Activated T-cell treated with anti-CD3 and anti-CD28 coated beads for 24 hours (primary cell): ENCODE data around the gene C14orf180.
"Not testable (repeated sequence)": the region's sequence is repeated elsewhere in the genome, so short reads cannot be mapped to it uniquely, and the experiment has no call there.

Experiments used
- DNase-seq: peaks from one replicate; pipeline ENCODE4 v3.0.0-alpha.2; 2020; ENCODE audit warnings: low read depth

The C14orf180 gene

GRCh38 chr14:104579939-104580338 lies 375 bp downstream of the C14orf180 start:
- not testable (repeated sequence) for DNase-seq

- DNase-seq: no peak
Measured at GRCh38 chr14:104580961-104581360, 1.4 kb downstream of the C14orf180 start.

GRCh38 chr14:104581521-104581920 lies 2.0 kb downstream of the C14orf180 start:
- DNase-seq: no peak

- no peak for DNase-seq
Measured at GRCh38 chr14:104582005-104582404, 2.4 kb downstream of the C14orf180 start.

GRCh38 chr14:104582662-104583061 lies 3.1 kb downstream of the C14orf180 start:
- no peak for DNase-seq

GRCh38 chr14:104583424-104584306 lies 4.1 kb downstream of the C14orf180 start:
- DNase-seq: no peak

GRCh38 chr14:104584557-104584956 lies 5.0 kb downstream of the C14orf180 start:
- DNase-seq: no peak

- DNase-seq: no peak
Measured at GRCh38 chr14:104585966-104586697, 6.6 kb downstream of the C14orf180 start.

- DNase-seq: no peak
Measured at GRCh38 chr14:104586832-104587620, 7.5 kb downstream of the C14orf180 start.

GRCh38 chr14:104587641-104588040 lies 8.1 kb downstream of the C14orf180 start:
- DNase-seq: no peak

GRCh38 chr14:104588066-104588857 lies 8.7 kb downstream of the C14orf180 start:
- no peak for DNase-seq

- no peak for DNase-seq
Measured at GRCh38 chr14:104589338-104590195, 10.0 kb downstream of the C14orf180 start.

- DNase-seq: no peak
Measured at GRCh38 chr14:104590240-104590965, 10.8 kb downstream of the C14orf180 start.

GRCh38 chr14:104591031-104591430 lies 11.5 kb downstream of the C14orf180 start:
- DNase-seq: no peak

- no peak for DNase-seq
Measured at GRCh38 chr14:104591506-104592291, 12.1 kb downstream of the C14orf180 start.

- no peak for DNase-seq
Measured at GRCh38 chr14:104592292-104592672, 12.7 kb downstream of the C14orf180 start.

- no peak for DNase-seq
Measured at GRCh38 chr14:104592785-104593184, 13.2 kb downstream of the C14orf180 start.

- no peak for DNase-seq
Measured at GRCh38 chr14:104593241-104593701, 13.7 kb downstream of the C14orf180 start.

GRCh38 chr14:104593710-104594136 lies 14.2 kb downstream of the C14orf180 start:
- no peak for DNase-seq
